Measurements from ENCODE around the gene PTPN6.

DNA sequence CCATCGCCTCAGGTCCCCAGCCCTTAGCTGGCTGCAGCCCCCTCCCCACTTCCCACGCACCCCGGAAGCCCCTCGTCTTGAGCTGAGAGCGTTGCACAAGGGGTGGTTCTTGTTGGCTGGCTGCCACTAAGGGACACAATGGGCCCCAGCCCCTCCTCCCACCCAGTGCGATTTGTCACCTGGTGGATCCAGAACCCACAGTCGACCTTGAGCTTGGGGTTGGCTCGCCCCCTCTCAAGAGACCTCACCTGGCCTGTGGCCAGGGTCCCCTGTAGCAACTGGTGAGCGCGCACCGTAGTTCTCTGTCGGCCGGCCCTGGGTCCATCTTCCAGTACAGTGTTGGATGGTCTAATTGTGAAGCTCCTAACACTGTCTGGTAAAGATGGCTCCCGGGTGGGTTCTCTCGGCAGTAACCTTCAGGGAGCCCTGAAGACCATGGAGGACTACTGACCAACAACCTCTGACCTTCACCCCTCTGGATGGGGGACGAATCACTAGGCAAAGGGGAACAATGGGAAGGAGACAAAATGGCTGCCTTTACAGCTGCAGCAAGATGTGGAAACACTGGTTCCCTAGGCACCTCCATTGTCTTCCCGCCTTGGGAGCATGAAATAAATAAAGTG, 12.7 kb downstream of the PTPN6 start:
- TF ChIP-seq, protein P1, sequence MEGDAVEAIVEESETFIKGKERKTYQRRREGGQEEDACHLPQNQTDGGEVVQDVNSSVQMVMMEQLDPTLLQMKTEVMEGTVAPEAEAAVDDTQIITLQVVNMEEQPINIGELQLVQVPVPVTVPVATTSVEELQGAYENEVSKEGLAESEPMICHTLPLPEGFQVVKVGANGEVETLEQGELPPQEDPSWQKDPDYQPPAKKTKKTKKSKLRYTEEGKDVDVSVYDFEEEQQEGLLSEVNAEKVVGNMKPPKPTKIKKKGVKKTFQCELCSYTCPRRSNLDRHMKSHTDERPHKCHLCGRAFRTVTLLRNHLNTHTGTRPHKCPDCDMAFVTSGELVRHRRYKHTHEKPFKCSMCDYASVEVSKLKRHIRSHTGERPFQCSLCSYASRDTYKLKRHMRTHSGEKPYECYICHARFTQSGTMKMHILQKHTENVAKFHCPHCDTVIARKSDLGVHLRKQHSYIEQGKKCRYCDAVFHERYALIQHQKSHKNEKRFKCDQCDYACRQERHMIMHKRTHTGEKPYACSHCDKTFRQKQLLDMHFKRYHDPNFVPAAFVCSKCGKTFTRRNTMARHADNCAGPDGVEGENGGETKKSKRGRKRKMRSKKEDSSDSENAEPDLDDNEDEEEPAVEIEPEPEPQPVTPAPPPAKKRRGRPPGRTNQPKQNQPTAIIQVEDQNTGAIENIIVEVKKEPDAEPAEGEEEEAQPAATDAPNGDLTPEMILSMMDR (IDR thresholded peaks at IDR 0.05) = no peak
- TF ChIP-seq POLR2A (IDR thresholded peaks at IDR 0.05) = no peak
- TF ChIP-seq EP300 (IDR thresholded peaks at IDR 0.05) = no peak
